AG10803 (cell line): ENCODE measurements around the gene SHISA9.

Experiments
- DNase-seq: peaks from one replicate; pipeline ENCODE4 v3.0.0; 2010; ENCODE audit warnings: low read depth
- H3K4me3 ChIP-seq: 2 replicates; pipeline ENCODE4 v1.5.1; 2011; ENCODE audit warnings: mild to moderate bottlenecking, low read length, control low read depth
- CTCF ChIP-seq: conservative IDR thresholded peaks from 2 replicates; pipeline ENCODE4 v1.5.1; 2011; ENCODE audit warnings: mild to moderate bottlenecking, low read length, control low read depth, inconsistent platforms

SHISA9 gene

DNA sequence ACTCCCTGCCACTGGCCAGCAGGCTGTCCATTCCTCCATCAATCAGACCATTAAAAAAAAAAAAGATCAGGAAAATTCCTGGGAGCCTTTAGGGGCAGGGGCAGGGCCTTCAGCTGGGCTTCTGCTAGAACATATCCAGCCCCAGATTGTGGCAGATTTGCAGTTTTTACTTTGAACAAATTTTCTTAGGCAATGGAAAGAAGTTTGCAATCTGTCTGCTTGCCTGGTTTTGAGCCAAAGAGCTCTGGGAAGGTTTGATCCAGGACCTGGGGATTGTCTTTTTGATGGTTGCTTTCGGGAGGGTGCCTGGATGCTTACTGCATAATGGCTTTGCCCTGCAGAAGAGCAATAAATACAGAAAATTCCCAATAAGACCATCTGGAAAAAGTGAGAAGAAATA, 145.9 kb downstream of the SHISA9 start:
- DNase-seq: no peak
- no peak for TF ChIP-seq CTCF
- no peak overlapping the region for H3K4me3 ChIP-seq

DNA sequence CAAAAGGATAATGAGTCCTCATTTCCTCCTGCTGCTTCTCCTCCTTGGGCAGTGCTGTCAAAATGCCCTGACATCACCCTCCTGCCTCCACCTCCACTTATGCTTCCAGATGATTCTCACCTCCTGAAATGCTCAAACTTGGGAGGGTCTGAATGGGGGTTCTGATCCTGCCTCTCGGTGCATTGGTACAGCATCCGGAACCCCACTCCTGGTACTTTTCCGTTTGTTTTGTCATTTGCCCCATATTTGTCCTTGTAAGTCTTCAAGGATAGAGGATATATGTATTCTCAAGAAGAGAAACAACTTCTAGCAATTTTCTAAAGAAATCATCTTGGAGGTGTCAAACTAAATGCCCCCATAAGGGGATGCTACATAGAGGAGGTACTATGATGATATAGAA, 148.3 kb downstream of the SHISA9 start:
- no peak for DNase-seq
- TF ChIP-seq CTCF: no peak
- H3K4me3 ChIP-seq: no peak overlapping the region

GRCh38 chr16:13052431-13052830, 151.0 kb downstream of the SHISA9 start:
- no peak for TF ChIP-seq CTCF
- no peak overlapping the region for H3K4me3 ChIP-seq
- no peak for DNase-seq

GRCh38 chr16:13055480-13055879, 154.1 kb downstream of the SHISA9 start:
- no peak for TF ChIP-seq CTCF
- DNase-seq: no peak

DNA sequence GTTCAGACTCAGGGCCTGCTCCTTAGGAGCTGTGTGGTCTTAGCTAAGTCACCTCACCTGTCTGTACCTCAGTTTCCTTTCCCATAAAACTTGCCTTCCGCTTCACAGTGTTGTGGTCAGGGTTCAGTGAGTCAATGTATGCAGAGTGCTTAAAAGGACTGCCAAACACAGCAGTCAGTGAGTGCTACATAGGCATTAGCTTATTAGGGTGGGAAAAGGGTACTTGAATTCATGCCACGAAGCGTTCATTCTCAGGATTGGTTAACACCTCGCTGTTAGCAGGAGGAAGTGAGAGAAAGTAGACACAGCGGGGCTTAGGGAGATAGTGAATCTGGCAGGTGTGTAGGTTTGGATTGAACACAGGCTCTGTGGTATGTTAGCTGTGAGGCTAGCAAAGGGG, 155.2 kb downstream of the SHISA9 start:
- no peak overlapping the region for H3K4me3 ChIP-seq
- DNase-seq: no peak
- TF ChIP-seq CTCF: no peak

More at GRCh38 chr16:13055480-13055879, 154.1 kb downstream of the SHISA9 start:
- no peak overlapping the region for H3K4me3 ChIP-seq

DNA sequence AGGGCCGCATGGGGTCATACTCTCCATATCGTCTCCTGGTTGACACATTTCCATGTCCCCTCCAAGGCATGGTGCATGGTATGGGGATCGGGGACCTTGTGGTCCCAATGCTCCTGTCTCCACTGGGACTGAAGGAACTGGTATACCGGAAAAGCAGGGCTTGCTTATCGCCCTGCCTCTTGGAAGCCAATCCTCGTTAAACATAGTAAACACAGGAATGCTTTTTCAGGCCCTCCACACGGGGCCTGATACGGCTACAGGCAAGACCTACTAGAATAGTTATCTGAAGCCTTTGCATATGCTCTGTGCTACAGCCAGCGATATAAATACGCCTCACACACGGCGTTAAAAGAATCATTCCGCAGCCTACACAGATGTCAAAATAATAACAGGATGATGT, 159.5 kb downstream of the SHISA9 start:
- TF ChIP-seq CTCF: no peak
- no peak for DNase-seq
- H3K4me3 ChIP-seq: no peak overlapping the region

DNA sequence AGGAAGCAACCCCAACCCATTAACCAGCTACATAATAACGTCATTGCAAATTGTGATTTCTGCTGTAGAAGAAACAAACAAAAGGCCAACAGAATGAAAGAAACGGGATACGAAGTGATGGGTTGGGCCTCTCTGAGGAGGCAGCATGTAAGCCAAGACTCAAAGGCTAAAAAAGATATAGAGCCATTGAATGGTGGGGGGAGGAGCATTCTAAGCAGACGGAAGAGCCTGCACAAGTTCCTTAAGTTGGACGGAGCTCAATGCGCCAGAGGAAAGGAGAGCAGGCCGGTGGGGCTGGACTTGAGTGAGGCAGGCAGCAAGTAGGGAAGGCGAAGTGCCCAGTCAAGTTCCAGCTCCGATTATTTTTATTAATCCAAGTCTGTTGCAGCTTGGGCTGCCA, 160.3 kb downstream of the SHISA9 start:
- DNase-seq: no peak
- H3K4me3 ChIP-seq: no peak overlapping the region
- no peak for TF ChIP-seq CTCF
